Stimulated activated effector memory CD8-positive, alpha-beta T cell treated with anti-CD3 and anti-CD28 coated beads, Interleukin-12 subunit alpha, Interleukin-12 subunit beta, amount 100 ng/mL, for 72 hours (primary cell): ENCODE data around the gene CCNL2.
"Not testable (repeated sequence)": the region's sequence is repeated elsewhere in the genome, so short reads cannot be mapped to it uniquely, and the experiment has no call there.

Experiments used
- ATAC-seq: fragments of 150-1000 bp; cut with Tn5 transposase; 2 replicates; pipeline ENCODE4 v1.10.0; 2021
- DNase-seq, 2 donors: peaks; one replicate each; pipeline ENCODE4 v3.0.0; 2021 to 2022; ENCODE audit warnings: low spot score in 2 of 2
- H3K27ac Mint-ChIP-seq: one replicate; pipeline ENCODE4 v1.8.0; 2022; ENCODE audit warnings: mild to moderate bottlenecking, mixed read lengths
- H3K36me3 Mint-ChIP-seq: one replicate; pipeline ENCODE4 v1.8.0; 2022; ENCODE audit warnings: mild to moderate bottlenecking, mixed read lengths
- H3K4me1 Mint-ChIP-seq: one replicate; pipeline ENCODE4 v1.8.0; 2022; ENCODE audit warnings: mixed read lengths
- H3K4me3 Mint-ChIP-seq: one replicate; pipeline ENCODE4 v1.8.0; 2022; ENCODE audit warnings: mild to moderate bottlenecking, mixed read lengths
- H3K9me3 Mint-ChIP-seq: one replicate; pipeline ENCODE4 v1.8.0; 2022; ENCODE audit warnings: mixed read lengths

Gene CCNL2

DNA sequence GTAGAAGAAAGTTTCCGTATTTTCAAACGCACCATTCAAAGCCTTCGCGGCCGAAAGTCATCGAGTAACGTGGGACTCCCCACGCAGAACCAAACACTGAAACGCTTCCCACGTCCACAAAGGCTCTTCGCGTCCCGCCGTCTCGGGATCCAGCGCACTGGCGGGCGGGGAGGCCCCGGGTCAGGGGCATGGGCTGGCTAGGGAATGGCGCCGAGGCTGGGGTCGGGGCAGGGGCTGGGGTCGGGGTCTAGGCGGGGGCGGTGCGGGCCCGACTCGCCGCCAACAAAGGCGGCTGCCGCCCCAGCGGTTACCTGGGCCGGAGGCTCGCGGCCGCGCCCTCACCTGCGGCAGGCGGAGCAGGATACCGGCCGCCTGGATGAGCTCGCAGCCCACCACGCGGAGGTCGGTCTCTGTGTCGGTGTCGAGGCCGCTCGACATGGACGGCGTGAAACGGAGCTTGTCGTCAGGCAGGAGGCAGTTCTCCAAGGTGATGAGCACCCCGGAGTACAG lies 403 bp downstream of the CCNL2 start:
- Mint-ChIP-seq H3K4me1 (peaks cover 55% of the 10 kb centered on the region), H3K4me3 (peak overlapping the region; percentile 84), H3K9me3 (no peaks in the 10 kb centered on the region), H3K27ac (peak overlapping the region; percentile 94), H3K36me3 (peaks cover 95% of the 10 kb centered on the region)
- ATAC-seq (peak; percentile 3), DNase-seq (no peak)

DNA sequence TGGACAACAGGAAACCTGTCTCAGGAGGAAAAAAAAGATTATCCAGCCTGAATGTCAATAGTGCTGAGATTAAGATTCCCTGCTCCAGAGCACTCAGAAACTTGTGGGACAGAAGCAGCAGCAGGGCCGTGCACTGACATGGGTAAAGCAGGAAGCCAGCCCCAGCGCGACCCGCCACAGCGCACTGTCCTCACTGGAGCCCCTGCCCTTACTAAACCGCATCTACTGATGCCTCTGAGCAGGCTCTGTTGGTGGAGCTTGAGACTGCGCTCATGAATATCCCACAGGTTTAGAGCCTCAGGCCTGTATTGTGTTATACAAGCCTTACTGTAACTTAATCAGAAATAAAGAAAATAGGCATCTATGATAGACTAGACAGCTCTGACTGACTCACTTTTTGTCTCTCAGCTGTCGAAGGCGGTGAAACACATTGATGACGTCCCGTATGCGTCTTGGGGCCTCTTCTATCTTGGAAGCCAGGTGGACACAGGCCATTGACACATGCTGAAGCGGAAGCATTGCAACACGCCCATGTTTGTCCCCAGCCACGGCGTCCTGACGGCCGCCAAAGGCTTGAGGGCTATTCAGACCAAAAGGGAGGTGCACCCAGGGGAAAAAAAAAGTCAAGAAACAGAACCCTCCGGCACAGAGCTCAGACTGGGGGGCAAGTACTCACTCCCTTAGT lies 1.2 kb downstream of the CCNL2 start:
- DNase-seq (no peak), ATAC-seq (no peak)
- Mint-ChIP-seq H3K4me3 (peak overlapping the region; percentile 84), H3K4me1 (peaks cover 49% of the 10 kb centered on the region), H3K36me3 (peaks cover 95% of the 10 kb centered on the region), H3K27ac (peak overlapping the region; percentile 91), H3K9me3 (no peaks in the 10 kb centered on the region)

DNA sequence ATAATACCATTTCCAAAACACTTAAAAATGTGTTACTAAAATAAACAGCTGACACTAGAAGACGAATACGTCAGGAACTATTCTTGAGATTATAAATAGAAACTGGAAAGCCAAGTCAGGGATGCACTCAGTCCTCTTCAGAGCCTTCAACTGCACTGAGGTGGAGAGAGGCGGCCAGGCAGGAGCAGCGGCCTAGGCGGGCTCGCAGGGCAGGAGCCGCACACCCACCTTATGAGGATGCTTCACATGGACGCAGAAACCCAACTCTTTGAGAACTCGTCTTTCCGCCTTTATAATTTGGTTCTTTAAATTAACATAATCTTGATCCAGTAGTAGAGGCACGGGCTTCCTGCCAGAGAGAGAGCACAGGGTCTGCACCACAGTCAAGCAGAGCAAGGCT lies 4.0 kb downstream of the CCNL2 start:
- no peak overlapping the region for H3K4me3 Mint-ChIP-seq
- peak overlapping the region; percentile 59 for H3K27ac Mint-ChIP-seq
- no peaks in the 10 kb centered on the region for H3K9me3 Mint-ChIP-seq
- DNase-seq (no peak), ATAC-seq (no peak)
- H3K4me1 Mint-ChIP-seq: peaks cover 27% of the 10 kb centered on the region
- H3K36me3 Mint-ChIP-seq: peaks cover 95% of the 10 kb centered on the region

DNA sequence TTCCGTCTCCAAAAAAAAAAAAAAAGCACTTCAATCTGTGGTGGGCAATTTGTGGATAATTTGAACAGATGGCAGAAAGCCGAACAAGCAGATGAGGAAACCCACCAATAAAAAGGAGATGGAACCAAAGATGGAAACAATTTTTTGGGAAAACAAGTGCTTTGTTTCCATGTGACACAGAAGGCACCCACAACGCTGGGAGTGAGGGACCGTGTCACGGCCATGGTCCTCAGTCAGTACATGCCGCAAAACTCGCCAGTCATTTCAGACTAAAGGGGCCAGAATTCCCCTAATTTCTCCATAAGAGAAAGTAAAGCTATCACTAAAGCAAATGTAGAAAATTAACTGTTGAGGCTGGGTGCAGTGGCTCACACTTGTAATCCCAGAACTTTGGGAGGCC lies 5.0 kb downstream of the CCNL2 start:
- Mint-ChIP-seq H3K36me3 (peaks cover 95% of the 10 kb centered on the region), H3K4me1 (peaks cover 19% of the 10 kb centered on the region), H3K9me3 (no peaks in the 10 kb centered on the region), H3K27ac (no peak overlapping the region), H3K4me3 (no peak overlapping the region)
- ATAC-seq (no peak), DNase-seq (no peak)

DNA sequence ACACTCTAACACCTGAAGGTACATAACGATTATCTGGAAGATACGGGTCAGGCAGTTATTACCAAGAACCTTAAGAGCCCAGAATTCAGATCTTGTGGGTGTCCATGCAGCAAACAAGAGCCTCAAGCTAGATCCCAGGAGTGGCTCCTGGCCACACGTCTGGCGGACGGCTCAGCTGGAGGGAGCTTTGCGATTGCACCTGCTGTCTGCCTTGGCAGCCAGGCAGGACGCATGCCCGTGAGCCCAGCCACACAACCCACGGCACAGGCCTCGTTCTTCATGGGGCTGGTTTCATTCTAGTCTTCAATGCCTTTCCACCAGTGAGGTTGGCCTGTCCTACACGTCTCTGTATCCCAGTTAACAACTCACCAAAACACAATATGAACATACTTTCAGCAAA lies 5.7 kb downstream of the CCNL2 start:
- ATAC-seq (no peak), DNase-seq (no peak)
- peaks cover 19% of the 10 kb centered on the region for H3K4me1 Mint-ChIP-seq
- H3K9me3 Mint-ChIP-seq: no peaks in the 10 kb centered on the region
- no peak overlapping the region for H3K27ac Mint-ChIP-seq
- no peak overlapping the region for H3K4me3 Mint-ChIP-seq
- peaks cover 100% of the 10 kb centered on the region for H3K36me3 Mint-ChIP-seq

DNA sequence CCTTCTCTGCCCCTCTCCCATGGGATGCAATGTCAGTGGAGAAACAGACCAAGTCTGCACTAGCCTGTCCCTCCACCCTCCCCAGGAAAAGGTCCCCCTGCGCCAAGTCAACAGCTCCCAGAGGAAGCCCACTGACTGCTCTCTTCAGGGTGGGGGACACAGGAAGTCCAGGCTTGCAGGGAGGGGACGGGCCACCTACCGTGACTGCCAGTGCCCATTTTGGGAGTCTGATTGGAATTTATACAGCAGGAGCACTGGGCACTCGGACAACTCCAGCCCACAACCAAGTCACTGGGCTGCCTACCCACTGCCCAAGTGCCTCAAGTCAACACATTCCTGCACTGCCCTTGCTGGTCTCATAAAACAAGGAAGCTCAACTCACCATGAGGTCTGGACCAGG lies 6.1 kb downstream of the CCNL2 start:
- Mint-ChIP-seq H3K4me3 (no peak overlapping the region), H3K36me3 (peaks cover 100% of the 10 kb centered on the region), H3K4me1 (peaks cover 16% of the 10 kb centered on the region), H3K9me3 (no peaks in the 10 kb centered on the region), H3K27ac (no peak overlapping the region)
- DNase-seq: no peak
- no peak for ATAC-seq

DNA sequence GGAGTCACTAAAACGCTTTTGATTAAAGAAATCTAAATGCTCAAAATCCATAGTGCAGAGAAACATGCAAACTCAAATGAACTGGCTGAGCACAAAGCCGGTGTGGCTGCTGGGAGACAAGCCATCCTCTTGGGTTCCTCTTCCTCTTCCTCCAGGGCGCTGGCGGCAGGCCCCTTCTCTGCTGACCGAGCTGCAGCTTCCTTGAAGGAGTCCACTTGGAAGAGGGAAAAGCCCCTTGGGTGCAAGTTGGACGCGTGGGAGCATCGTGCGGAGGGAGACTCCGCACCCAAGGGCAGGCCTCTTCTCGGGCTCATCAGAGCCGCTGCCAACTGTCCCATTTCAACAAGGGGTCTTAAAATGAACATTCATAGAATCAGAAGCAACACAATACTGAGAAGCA lies 7.9 kb downstream of the CCNL2 start:
- Mint-ChIP-seq H3K27ac (peak overlapping the region; percentile 20), H3K4me3 (no peak overlapping the region), H3K9me3 (no peaks in the 10 kb centered on the region), H3K4me1 (peaks cover 12% of the 10 kb centered on the region), H3K36me3 (peaks cover 100% of the 10 kb centered on the region)
- no peak for DNase-seq
- no peak for ATAC-seq

DNA sequence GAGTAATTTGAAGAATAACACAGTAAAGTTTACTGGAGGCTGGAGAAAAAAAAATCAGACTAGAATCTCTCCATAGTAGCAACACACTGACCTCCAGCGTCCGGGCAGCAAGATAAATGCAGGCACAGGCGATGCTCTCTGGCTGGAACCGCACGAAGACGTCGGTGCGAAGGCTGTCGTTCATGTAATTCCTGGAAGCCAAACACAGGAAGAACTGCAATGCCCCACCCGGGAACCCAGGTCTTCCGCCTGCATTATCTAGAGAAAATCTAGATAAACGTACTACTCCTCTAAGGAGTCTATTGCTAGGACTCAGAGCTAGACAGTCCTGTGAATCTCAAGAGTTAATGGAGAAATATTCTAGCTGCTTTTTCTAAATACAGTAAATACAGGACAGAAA lies 8.5 kb downstream of the CCNL2 start:
- Mint-ChIP-seq H3K27ac (no peak overlapping the region), H3K9me3 (no peaks in the 10 kb centered on the region), H3K4me3 (no peak overlapping the region), H3K4me1 (peaks cover 10% of the 10 kb centered on the region), H3K36me3 (peaks cover 100% of the 10 kb centered on the region)
- DNase-seq: no peak
- no peak for ATAC-seq

DNA sequence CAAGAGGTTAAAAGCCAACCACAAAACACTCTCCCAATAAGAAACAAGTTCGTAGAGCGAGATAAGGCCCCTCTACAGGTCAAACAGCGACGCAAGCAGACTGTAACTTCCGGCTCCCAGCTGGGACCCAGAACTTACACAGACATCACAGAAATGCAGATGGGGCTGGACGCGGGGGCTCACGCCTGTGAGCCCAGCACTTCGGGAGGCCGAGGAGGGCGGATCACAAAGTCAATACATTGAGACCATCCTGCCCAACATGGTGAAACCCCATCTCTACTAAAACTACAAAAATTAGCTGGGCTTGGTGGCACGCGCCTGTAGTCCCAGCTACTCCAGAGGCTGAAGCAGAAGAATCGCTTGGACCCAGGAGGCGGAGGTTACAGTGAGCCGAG lies 11.1 kb downstream of the CCNL2 start:
- DNase-seq (no peak), ATAC-seq (no peak)
- Mint-ChIP-seq H3K4me1 (no peaks in the 10 kb centered on the region), H3K4me3 (no peak overlapping the region), H3K36me3 (peaks cover 85% of the 10 kb centered on the region), H3K9me3 (no peaks in the 10 kb centered on the region), H3K27ac (no peak overlapping the region)

DNA sequence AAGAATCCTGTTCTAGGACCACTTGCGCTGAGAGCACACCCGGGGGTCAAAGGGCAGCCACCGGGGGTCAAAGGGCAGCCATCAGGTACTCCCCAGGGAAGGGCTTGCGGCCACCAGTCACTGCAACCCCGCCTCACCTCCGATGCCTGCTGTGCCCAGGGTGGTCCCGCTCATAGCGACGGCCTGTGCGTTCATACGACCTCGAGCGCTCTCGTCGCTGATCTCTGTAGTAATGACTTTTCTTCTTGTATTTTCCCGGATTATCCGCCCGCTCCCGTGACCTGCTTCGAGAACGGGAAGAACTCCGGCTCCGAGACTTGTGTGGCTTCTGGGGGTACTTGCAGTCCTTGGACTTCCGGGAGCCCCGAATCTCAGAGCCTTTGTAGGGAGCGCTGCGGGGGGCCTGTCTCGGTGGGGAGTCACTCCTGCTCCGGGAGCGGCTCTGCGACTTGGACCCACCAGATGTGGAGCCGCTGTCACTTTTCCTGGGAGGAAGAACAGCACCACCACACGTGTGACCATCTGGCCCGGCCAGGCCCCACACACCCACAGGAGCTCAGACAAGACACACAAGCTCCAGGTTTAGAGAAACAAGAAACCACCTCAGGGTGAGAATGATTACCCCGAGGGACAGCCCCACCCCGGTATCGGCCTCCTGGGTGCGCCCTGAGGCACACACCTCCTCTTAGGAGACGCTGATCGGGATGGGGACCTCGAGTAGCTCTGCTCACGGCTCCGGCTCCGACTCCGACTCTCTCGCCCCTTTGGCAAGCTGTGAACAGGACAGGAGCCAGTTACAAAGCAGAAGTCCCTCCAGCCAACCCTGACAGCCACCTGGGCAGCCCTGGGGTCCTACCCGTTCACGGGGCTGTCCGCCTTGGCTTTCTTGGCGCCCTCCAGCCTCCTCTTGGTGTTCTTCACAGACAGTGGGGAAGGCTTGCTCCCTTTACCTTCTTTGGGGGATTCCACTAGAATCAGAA lies 11.7 kb downstream of the CCNL2 start:
- Mint-ChIP-seq H3K9me3 (no peaks in the 10 kb centered on the region), H3K27ac (no peak overlapping the region), H3K36me3 (peaks cover 78% of the 10 kb centered on the region)

DNA sequence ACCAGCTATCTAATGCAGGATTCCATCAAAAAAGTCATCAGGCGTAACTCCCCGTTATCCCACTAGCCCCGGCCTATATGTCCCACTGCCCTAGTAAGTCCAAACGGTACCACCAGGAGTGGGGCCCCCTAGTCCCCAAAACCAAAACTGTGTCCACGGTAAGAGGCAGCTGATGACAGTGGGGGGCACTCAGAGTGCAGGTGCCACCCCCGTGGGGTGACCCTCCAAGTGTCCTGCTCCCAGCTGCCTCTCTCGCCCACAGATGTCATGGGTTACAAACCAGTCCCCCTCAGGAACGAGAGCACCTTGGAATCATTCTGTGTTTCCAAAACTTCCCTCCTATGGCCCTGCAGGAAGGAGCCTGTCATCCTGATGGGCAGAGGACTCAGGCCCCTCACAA lies 13.2 kb downstream of the CCNL2 start:
- Mint-ChIP-seq H3K4me3 (no peak overlapping the region), H3K36me3 (peaks cover 64% of the 10 kb centered on the region), H3K9me3 (no peaks in the 10 kb centered on the region), H3K4me1 (peaks cover 14% of the 10 kb centered on the region), H3K27ac (no peak overlapping the region)
- ATAC-seq (no peak), DNase-seq (no peak)

More for the DNA sequence above, 11.7 kb downstream of the CCNL2 start:
- Mint-ChIP-seq H3K4me3 (no peak overlapping the region), H3K4me1 (peaks cover 6% of the 10 kb centered on the region)
- DNase-seq (no peak), ATAC-seq (no peak)

DNA sequence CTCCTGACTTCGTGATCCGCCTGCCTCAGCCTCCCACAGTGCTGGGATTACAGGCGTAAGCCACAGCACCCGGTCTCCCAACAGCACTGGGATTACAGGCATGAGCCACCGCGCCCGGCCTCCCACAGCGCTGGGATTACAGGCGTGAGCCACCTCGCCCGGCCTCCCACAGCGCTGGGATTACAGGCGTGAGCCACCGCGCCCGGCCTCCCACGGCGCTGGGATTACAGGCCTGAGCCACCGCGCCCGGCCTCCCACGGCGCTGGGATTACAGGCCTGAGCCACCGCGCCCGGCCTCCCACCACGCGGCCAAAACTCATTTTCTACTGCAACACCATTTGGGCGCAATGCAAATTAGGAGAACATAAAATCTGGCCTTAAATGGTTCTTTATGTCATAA lies 13.8 kb downstream of the CCNL2 start:
- not testable (repeated sequence) for H3K4me3 Mint-ChIP-seq, ATAC-seq, DNase-seq, H3K9me3 Mint-ChIP-seq
- Mint-ChIP-seq H3K36me3 (peaks cover 58% of the 10 kb centered on the region), H3K27ac (peak overlapping the region; percentile 23), H3K4me1 (peaks cover 14% of the 10 kb centered on the region)

DNA sequence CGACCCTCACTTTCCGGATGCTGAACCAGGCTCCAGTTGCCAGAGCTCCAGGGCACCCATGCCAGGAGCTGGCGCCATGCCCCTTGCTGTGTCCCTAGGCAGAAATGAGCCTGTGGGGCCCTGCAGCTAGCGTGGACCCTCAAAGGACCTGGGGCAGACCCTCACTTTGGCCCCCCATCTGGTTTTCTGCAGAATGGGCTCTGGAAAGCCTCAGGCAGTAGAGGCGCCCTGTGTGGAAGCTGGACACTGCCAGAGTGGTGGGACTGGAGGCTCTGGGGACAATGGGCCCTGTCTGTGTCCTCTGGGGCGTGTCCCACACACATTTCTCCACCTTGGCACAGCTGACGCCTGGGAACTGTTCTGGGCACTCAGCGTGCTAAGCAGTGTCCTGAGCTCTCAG lies 17.8 kb downstream of the CCNL2 start:
- Mint-ChIP-seq H3K4me1 (peaks cover 19% of the 10 kb centered on the region), H3K36me3 (peaks cover 17% of the 10 kb centered on the region), H3K27ac (no peak overlapping the region), H3K4me3 (no peak overlapping the region), H3K9me3 (no peaks in the 10 kb centered on the region)
- DNase-seq (no peak), ATAC-seq (no peak)

DNA sequence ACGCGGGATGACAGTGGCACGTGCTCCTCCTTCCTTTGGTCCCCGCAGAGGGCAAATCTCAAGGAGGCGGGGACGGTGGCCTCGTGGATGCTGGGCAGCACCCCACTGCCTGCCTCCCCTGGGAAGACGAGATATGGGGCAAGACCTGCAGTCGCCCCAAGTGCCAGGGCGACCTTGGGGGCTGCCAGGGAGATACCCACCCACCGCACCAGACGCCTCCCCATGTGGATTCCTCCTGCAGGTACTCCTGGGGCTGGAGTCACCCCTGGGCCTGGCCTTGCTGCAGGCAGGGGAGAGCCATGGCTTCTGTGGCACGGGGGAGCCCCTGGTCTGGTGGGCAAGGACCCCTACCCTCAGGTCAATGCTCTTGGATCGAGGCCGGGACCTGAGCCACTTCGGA lies 18.3 kb downstream of the CCNL2 start:
- ATAC-seq: no peak
- no peak overlapping the region for H3K27ac Mint-ChIP-seq
- no peak overlapping the region for H3K4me3 Mint-ChIP-seq

DNA sequence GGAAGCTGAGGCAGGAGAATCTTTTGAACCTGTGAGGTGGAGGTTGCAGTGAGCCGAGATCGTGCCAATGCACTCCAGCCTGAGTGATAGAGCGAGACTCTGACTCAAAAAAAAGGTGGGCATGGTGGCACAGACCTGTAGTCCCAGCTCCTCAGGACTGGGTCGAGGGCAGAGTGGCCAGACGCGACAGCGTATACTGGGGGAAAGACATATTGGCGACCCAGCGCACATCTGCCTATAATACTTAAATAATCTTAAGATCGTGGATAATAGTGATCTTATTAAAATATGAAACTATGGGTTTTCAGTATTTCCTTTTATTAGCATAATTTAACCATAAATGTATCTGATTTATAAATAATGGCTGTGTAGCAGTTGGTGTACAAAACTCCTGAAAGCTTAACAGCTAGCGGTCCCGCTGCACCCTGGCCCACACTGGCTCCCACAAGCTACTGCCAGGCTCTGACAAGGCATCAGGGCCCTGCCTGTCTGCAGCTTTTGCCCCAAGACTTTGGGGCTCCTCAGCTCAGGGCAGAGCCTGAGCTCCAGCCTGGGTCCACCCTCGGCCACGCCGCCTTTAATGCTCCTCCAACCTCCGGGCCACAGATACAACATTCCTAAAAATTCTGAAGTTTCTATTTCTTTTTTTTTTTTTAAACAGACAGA lies 21.5 kb downstream of the CCNL2 start:
- peaks cover 25% of the 10 kb centered on the region for H3K4me1 Mint-ChIP-seq
- DNase-seq (no peak), ATAC-seq (no peak)
- no peak overlapping the region for H3K27ac Mint-ChIP-seq
- no peaks in the 10 kb centered on the region for H3K9me3 Mint-ChIP-seq
- peaks cover 7% of the 10 kb centered on the region for H3K36me3 Mint-ChIP-seq
- no peak overlapping the region for H3K4me3 Mint-ChIP-seq

More for the DNA sequence above, 18.3 kb downstream of the CCNL2 start:
- Mint-ChIP-seq H3K4me1 (peaks cover 21% of the 10 kb centered on the region), H3K36me3 (peaks cover 13% of the 10 kb centered on the region), H3K9me3 (no peaks in the 10 kb centered on the region)
- no peak for DNase-seq
